HG03045 (cell line): ENCODE results near the gene KLKB1.
"Not testable (repeated sequence)": the region's sequence is repeated elsewhere in the genome, so short reads cannot be mapped to it uniquely, and the experiment has no call there.

Source experiments
- ATAC-seq: cut with Tn5 transposase; IDR thresholded peaks from one replicate; pipeline ENCODE4 v1.9.1; 2021; ENCODE audit warnings: mild to moderate bottlenecking, moderate library complexity; ENCODE audit not compliant: unreplicated experiment

KLKB1 gene

DNA sequence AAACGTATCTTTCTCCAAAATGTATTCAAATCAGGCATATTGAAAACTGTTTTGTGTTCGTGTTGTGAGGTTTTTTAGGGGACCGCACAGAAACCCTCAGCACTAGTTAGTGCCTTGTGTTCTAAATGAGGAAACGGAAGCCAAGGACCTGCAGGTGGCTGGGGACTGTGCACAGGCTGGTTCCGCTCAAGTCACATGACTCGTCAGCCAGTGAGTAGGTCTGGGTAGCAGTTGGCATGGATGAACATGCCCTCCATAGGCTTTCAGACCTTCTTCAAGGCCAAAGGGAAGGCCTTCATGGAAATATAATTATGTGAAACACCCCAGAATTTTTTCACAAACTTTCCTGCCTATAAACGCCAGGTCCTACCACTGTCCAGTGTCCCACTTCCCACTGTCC, 37.4 kb downstream of the KLKB1 start:
- ATAC-seq = no peak

- not testable (repeated sequence) for ATAC-seq
Observed at GRCh38 chr4:186265250-186265649, 37.9 kb downstream of the KLKB1 start.

DNA sequence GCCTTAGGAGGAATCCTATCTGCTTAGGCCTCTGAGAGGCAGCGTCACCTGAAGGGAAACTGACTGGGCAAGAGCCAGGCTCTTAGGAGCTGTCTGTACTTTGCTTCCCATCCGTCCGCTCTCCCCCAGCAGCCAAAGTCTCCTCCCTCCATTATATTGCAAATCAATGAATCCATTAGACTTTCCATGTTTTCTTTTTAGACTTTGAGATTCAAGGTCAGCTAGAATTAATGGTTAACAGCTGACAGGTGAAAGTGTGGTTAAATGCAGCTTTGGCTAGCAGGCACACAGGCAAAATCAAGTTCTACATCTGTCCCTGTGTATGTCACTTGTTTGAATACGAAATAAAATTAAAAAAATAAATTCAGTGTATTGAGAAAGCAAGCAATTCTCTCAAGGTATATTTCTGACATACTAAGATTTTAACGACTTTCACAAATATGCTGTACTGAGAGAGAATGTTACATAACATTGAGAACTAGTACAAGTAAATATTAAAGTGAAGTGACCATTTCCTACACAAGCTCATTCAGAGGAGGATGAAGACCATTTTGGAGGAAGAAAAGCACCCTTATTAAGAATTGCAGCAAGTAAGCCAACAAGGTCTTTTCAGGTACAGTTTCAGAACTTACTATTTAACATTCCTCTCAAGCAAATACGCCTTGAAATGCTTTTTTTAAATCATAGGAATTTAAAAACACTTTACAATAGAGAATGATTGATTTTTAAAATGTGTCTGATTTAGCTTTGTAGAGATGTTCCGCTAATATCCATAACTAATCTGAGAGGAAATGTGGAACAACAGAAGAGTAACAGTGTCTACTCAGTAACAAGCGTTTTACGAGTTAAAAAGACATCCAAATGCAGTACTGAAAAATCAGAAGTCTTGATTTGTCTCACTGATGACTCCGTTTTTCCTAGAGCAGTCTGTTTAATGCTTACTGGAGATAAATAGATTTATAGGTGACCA, 38.7 kb downstream of the KLKB1 start, which contains the start of gene F11:
Gene F11 (plus strand): TSS at position 507 of the 970 bp plus-strand sequence. CDS start 948 bp downstream, outside the sequence.
- ATAC-seq = no peak

DNA sequence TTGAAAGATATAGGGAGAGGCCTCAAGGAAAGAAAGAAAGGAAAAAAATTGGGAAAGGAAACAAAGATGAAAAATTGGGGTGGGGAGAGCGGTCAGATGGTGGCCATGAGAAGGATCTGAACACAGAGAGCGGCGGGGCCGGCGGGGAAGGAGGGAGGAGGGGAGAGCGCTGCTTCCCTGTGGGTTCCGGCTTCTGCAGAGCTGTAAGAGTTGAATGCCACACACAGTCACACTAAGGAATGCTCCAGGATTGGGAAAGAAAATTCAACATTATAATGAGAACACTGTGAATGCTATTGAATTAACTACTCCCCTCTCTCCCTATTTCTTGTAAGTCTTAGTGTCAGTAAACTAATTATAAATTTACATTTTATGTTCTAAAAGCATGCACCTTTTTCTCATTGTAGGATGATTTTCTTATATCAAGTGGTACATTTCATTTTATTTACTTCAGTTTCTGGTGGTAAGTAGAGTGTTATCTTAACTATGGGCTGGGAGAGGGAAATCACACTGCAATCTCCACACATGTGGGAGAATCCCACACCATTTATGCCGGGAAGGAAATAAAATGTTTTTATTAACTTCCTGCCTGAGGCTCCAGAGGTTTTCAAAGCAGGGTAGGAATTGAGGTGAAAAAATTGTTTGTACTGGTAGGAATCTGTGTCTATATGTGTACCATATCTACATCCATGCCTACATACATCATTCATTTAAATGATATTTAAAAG, 39.6 kb downstream of the KLKB1 start:
- ATAC-seq = no peak

DNA sequence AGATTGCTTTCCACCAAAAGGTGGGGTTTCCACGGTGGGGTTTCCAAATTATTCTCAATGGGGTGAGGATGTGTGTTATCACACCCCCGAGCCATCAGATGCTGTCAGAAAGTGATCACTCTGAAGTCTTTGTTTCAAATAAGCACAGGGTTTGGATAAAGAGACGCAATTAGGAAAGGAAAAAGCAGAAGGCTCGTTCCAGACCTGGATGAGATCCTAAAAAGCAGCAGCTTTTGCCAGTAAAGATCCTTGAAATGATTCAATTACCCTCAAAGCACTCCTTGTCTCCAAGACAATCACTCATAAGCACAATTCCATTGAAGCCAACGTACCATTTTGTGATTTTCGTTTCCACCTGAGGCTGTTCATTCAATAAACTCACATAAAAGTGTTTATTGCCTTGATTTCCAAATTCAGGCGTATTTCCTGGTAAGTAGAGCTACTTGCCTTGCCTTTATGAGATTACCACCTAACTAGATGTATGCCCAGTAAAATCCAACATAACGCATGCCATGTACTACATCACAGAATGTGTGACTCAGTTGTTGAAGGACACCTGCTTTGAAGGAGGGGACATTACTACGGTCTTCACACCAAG, 43.9 kb downstream of the KLKB1 start:
- no peak for ATAC-seq

GRCh38 chr4:186272699-186273391, 45.5 kb downstream of the KLKB1 start:
- no peak for ATAC-seq

- ATAC-seq = not testable (repeated sequence)
Observed at GRCh38 chr4:186273392-186273789, 46.1 kb downstream of the KLKB1 start.

DNA sequence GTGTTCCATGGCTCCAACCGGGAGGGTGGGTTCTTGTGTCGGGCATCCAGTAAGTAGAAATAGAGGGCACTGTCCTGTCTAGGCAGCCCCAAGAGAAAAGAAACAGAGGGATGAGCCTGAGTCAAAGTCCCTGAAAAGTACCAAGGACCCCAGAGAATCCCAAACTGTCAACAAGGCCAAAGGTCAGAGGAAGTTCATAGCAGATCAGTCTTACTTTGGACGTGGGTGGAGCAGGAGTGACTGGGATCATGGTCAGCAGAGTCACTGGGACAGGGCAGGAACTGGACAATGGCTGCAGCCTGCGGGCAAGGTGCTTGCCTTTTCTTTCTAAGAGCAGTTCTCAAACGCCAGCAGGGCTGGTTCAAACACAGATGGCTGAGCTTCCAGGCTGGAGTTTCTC, 56.0 kb downstream of the KLKB1 start:
- ATAC-seq = no peak

GRCh38 chr4:186285147-186285546, 57.8 kb downstream of the KLKB1 start:
- ATAC-seq = no peak

- no peak for ATAC-seq
Observed at GRCh38 chr4:186286581-186286980, 59.3 kb downstream of the KLKB1 start.

DNA sequence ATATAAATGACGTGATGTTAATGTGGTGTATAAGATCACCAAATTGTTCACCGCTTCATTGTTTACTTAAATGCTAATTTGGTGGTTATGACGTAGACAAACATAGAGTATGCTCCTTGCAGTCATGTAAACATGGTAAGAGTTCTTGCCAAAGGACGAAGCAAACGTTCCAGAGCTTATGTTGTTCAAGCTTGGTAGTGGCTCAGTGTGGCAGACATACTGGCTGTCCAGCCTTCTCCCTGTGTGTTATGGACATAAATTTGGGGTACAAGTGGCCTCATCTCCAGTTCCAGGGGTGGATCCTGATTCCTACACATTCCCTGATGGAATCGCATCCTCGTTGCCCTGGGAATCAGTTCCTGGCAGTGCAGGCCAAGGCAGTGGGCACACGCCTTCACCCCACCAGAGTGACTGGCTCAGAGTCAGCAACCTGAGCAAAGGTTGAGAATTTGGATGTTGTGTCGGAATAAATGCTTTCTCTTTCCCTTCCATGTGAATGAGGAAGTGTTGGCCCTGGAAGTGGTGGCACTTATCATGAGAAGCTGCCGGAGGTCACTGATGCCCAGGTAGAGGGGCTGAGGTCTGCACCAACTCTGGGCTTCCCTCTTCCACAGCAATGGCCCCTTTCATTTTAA, 64.1 kb downstream of the KLKB1 start:
- no peak for ATAC-seq

GRCh38 chr4:186294160-186294559, 66.9 kb downstream of the KLKB1 start:
- ATAC-seq = no peak

- ATAC-seq = no peak
Observed at GRCh38 chr4:186296481-186296880, 69.2 kb downstream of the KLKB1 start.

DNA sequence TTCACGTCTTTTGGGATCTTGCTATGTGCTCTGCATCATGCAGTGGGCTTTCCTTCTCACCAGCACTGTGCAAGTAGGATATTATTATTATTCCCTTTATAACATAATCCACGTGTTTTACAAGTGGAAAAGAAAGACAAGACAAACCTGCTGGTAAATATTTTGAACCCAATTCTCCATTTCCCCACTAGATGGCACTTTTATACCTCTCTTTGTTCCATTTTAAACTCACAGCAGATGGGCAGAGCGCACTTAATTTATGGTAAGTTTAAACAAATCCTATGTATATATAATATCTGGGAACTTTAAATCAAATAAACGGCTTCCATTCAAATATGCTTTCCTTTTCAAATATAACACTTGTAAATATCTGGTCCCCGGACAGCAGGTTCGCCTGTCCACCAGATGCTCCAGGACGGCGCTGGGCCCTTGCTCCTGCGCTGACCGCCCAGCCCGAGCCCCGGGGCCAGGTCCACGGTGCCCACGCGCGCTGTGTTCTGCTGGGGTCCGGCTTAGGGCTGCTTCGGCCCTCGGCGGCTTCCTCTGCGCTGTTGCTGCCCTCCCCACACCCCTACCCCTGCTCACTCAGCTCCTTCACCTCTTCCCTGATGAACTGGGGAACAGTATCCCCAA, 69.8 kb downstream of the KLKB1 start:
- no peak for ATAC-seq

GRCh38 chr4:186298031-186298647, 70.8 kb downstream of the KLKB1 start:
- ATAC-seq = no peak

- no peak for ATAC-seq
Observed at GRCh38 chr4:186299291-186299690, 72.0 kb downstream of the KLKB1 start.

- no peak for ATAC-seq
Observed at GRCh38 chr4:186300659-186301390, 73.5 kb downstream of the KLKB1 start.

- ATAC-seq = no peak
Observed at GRCh38 chr4:186304216-186304615, 76.9 kb downstream of the KLKB1 start.
